ENCODE results near the gene MCF2L.
"Not testable (repeated sequence)": the region's sequence is repeated elsewhere in the genome, so short reads cannot be mapped to it uniquely, and the experiment has no call there.

The MCF2L gene

DNA sequence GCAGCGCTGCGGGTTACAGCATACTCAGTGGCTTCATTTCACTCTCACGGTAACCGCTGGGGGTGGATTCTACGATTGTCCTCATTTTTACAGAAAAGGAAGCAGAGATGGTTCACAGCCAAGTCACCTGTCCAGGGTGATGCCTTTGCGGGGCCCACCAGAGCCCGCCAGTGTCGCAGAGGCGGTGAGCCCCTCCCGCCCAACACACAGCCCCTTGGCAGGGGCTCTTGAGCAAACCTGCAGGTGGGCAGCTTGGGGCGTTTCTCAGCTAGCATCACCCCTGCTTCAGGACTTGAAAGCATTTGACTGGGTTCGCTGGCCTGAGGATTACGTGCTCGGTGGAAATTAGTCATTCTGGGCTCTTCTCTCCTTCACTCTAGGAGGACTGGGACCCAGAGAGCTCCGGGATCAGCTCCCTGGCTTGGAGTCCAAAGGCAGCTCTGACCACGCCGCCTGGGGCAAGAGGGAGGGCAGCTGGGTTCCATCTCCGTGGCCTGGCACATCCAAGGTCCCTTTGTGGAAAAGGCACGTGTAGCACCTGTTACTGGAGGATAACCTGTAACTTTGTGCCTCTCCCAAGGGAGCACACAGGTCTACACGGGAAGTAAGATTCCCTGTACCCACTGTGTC lies 74.1 kb downstream of the MCF2L start:
- FAIRE-seq, result no peak
- no peak for DNase-seq (ENCODE audit: extremely low spot score, insufficient read length, low read depth)

DNA sequence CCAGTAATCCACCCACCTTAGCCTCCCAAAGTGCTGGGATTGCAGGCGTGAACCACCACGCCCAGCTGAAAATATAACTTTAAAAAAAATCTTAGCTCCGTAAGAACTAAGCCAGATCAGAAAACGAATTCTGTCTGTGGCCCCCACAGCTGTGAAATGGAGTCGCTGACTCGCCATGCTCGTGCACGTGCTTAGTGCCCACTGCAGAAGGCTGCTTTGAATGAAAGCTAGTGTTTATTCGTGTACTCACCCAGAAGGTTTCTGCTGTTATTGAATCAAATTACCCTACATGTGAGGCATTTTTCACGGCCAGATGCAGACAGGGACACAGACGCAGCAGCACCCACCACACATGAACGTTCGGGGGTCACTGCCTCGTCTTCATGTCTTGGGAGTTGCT lies 74.9 kb downstream of the MCF2L start:
- no peak for FAIRE-seq
- no peak for DNase-seq (ENCODE audit: extremely low spot score, insufficient read length, low read depth)

DNA sequence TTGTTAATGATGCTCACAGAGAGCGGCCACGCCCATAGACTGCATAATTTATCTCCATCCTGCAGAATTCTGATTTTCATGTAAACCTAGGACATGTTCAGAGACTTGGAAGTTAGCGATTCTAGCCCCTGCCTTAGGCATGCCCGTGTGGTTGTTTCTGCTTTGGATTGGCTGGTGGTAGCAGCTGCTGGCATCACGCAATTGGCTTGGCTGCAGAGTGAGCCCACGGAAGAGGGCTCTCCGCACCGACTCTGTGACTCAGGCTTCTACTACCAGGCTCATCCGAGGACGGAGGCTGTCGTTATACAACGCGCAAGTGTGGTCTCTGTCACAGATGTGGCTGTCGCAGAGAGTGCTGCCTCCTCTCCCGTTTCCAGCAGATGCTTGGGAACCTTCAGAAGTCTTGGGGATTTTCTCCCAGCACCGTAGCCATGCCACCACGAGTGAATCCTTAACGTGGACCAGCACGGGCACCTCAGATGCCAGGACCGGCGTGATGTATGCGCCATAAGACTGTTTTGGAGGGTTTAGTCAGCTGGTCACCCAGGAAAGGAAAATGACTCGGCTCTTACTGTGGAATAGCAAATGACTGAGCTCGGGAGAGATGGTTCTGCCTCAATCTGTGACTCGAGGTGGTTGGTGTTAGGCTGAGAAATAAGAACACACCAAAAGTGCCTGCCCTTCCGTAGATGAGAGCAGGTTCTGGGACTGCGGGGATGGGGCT lies 75.5 kb downstream of the MCF2L start:
- DNase-seq (ENCODE audit: extremely low spot score, insufficient read length, low read depth), result no peak
- FAIRE-seq, result no peak

DNA sequence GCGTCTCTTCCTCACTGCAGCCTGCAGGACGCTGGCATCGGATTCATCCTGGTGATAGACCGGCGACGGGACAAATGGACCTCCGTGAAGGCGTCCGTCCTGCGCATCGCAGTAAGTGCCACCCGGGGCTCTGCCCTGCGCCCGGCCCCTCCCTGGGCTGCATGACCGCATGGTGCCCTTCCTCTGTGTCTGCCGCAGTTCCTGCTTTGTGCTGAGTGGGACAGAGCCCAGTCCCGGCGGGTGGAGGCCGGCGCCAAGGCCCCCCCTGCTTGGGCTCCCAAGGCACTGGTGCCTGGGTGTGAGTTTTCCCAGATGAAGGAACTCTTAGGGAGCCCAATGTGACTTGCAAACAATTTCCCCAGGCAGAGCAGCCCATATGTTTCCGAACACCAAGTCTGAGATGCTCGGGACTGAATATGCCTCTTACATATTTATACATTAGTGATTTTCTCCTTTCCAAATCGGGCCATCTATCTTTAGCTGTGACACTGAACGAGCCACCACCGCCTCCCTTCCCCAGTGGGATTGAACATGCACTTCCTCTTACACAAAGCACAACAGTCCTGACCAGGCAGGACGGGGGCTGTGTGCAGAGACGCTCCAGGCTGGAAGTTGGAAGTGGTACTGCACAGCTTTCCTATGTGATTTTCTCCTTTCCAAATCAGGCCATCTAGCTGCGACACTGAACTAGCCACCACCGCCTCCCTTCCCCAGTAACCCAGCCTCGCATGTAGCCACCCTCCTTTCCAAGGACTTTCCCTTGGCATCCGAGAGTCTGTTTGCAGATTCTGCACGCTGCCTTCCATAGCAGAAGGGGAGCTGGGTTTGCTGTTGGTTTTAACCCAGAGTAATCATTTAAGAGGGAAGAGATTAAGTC lies 76.5 kb downstream of the MCF2L start:
- FAIRE-seq, result no peak
- no peak for DNase-seq (ENCODE audit: extremely low spot score, insufficient read length, low read depth)

- no peak for DNase-seq (ENCODE audit: extremely low spot score, insufficient read length, low read depth)
- no peak for FAIRE-seq
These were observed 77.3 kb downstream of the MCF2L start for GRCh38 chr13:113046128-113046882.

- FAIRE-seq (no peak), DNase-seq (ENCODE audit: extremely low spot score, insufficient read length, low read depth) (no peak)
These were observed 77.8 kb downstream of the MCF2L start for GRCh38 chr13:113046883-113047244.

GRCh38 chr13:113047587-113047986 lies 78.6 kb downstream of the MCF2L start:
- DNase-seq (ENCODE audit: extremely low spot score, insufficient read length, low read depth), result no peak
- no peak for FAIRE-seq

GRCh38 chr13:113048766-113049165 lies 79.8 kb downstream of the MCF2L start:
- FAIRE-seq, result no peak
- no peak for DNase-seq (ENCODE audit: extremely low spot score, insufficient read length, low read depth)

GRCh38 chr13:113049521-113049941 lies 80.5 kb downstream of the MCF2L start:
- FAIRE-seq, result no peak
- no peak for DNase-seq (ENCODE audit: extremely low spot score, insufficient read length, low read depth)

GRCh38 chr13:113049981-113050380 lies 81.0 kb downstream of the MCF2L start:
- FAIRE-seq (no peak), DNase-seq (ENCODE audit: extremely low spot score, insufficient read length, low read depth) (no peak)

- DNase-seq (ENCODE audit: extremely low spot score, insufficient read length, low read depth), result no peak
- FAIRE-seq, result no peak
These were observed 81.9 kb downstream of the MCF2L start for GRCh38 chr13:113050734-113051431.

DNA sequence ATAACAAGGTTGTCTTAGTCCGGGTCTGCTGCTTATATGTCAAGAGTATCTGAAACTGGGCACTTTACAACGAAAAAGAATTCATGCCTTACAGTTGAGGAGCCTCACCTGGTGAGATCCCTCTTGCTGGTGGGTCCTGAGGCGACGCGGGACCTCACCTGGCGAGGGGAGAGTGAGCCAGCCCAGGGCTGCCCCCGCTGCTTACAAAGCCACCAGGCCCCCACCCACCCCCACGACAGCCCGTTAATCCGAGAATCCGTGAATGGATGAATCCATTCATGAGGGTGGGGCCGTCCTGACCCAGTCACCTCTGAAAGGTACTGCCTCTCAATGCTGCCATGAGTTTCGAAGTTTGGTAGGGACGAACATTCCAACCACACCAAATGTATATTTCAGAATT lies 82.6 kb downstream of the MCF2L start:
- DNase-seq (ENCODE audit: extremely low spot score, insufficient read length, low read depth) (no peak), FAIRE-seq (no peak)

DNA sequence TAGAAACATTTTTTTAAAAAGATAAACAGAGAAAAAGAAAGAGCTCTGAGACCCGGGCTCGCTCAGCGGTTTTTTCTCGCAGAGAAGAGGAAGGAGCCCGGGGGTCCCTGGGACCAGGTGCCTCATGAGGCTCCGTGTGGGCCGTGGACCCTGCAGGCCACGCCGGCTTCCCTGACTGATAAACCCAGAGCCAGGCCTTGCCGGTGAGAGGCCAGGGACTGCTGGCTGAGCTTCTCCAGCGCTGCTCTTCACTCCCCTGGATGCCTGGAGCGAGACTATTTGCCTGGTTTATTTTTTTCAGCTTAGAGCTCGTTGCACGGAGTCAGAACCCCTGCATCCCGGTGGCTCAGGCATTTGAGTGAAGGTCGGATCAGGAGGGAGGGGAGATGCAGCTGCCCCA lies 83.2 kb downstream of the MCF2L start:
- FAIRE-seq (no peak), DNase-seq (ENCODE audit: extremely low spot score, insufficient read length, low read depth) (no peak)

GRCh38 chr13:113052971-113053370 lies 84.0 kb downstream of the MCF2L start:
- FAIRE-seq (no peak), DNase-seq (ENCODE audit: extremely low spot score, insufficient read length, low read depth) (no peak)

- DNase-seq (ENCODE audit: extremely low spot score, insufficient read length, low read depth) (no peak), FAIRE-seq (no peak)
These were observed 84.4 kb downstream of the MCF2L start for GRCh38 chr13:113053376-113053775.

- DNase-seq (ENCODE audit: extremely low spot score, insufficient read length, low read depth) (no peak), FAIRE-seq (no peak)
These were observed 85.0 kb downstream of the MCF2L start for GRCh38 chr13:113053801-113054604.

- no peak for FAIRE-seq
- DNase-seq (ENCODE audit: extremely low spot score, insufficient read length, low read depth), result no peak
These were observed 88.1 kb downstream of the MCF2L start for GRCh38 chr13:113057084-113057483.

DNA sequence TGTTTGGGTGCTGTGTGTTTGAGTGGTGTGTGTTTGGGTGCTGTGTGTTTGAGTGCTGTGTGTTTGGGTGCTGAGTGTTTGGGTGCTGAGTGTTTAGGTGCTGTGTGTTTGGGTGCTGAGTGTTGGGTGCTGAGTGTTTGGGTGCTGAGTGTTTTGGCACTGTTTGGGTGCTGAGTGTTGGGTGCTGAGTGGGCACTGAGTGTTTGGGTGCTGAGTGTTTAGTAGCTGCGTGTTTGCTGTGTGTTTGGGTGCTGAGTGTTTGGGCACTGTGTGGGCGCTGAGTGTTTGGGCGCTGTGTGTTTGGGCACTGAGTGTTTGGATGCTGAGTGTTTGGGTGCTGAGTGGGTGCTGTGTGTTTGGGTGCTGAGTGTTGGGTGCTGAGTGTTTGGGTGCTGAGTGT lies 88.5 kb downstream of the MCF2L start:
- not testable (repeated sequence) for DNase-seq (ENCODE audit: extremely low spot score, insufficient read length, low read depth); FAIRE-seq
